ENCODE measurements around the gene GON4L. TPM values are rescaled to one million over a fixed set of nuclear protein-coding genes. Genes with fewer than 3 reads are reported as not detected.
"Not testable (repeated sequence)": the region's sequence is repeated elsewhere in the genome, so short reads cannot be mapped to it uniquely, and the experiment has no call there.

The GON4L gene
- total RNA-seq, 1 experiment from 2014 or later, result 15.1 TPM

DNA sequence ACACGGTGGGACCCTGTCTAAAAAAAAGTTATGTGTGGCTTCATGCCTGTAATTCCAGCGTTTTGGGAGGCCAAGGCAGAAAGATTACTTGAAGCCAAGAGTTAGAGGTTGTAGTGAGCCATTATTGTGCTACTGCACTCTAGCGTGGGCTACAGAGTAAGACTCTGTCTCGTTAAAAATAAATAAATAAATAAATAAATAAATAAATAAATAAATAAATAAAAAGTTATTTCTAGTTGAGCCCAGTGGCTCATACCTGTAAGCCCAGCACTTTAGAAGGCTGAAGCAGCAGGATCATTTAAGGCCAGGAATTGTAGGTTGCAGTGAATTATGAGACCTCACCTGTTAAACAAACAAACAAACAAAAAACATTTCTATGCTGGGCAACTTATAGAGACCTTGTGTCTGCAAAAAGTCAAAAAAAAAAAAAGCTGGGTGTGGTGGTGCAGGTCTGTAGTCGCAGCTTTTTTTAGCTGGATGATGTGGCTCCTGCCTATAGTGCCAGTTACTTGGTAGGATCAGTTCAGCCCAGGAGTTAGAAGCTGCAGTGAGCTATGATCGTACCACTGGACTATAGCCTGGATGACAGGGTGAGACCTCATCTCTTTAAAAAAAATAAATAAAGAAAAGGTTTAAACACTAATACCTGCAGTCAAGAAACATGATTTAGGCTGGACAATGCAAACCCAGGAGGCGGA is 25.6 kb downstream of the GON4L start:
- no peak for DNase-seq (ENCODE audit: low read depth)

DNA sequence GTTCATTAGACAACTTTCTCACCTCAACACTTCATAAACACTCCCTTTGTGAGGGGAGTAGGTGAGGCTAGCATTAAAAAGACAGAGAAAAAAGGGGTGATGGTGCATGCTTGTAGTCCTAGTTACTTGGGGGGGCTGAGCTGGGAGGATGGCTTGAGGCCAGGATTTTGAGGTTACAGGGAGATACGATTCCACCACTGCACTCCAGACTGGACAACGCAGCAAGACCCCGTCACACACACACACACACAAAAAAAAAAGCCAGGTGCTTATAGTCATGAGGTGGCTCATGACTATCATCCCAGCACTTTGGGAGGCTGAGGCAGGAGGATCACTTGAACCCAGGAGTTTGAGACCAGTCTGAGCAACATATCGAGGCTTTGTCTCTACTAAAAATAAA is 29.6 kb downstream of the GON4L start:
- DNase-seq (ENCODE audit: low read depth), result no peak

DNA sequence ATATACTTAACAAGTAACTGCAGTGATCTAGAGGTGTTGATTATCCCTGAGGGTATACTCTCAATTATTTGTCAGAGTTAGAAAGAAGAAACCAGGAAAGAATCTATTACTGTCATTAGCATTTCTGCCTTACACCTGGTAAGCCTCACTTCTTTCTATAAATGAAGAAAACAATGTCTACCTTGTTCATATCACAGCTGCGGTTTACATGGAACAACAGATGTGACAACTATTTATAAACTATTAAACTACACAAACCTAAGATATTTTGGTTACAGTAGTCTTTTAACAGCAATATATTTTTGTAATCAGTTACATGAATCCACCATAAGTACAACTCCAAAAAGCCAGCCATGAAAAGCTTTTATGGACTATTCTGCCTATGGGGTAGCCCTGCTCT is 40.7 kb downstream of the GON4L start:
- no peak for DNase-seq (ENCODE audit: low read depth)

DNA sequence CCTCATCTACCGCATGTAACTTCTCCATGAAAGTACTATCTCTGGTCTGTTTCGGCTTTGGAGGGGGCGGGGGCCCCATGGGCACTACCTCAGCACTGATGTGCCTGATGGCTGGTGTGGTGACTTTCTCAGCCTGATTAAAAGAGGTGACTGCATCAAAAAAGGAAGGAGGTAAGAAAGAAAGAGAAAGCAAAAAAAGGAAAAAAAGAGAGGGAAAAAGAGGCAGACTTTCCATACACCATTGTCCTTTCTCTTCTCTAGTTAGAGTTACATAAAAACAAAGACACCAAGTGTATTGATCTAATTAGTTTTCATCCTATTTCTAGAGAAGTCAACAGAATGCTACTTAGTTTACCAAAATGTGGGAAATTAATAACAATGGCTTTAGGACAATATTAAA is 43.3 kb downstream of the GON4L start:
- DNase-seq (ENCODE audit: low read depth), result no peak

DNA sequence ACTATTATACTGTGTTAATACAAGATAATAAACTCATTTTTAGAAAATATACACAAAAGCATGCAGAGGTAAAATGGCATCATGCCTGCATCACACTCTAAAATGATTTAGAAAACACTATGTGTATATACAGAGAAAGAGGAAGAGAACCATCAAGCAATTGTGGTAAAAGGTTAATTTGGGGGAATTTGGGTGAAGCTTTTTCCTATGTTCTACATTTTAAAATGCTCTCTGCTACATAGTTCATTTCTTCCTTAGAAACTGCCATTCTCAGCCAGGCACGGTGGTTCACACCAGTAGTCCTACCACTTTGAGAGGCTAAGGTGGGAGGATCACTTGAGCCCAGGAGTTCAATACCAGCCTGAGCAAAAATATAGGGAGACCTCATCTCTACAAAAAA is 44.1 kb downstream of the GON4L start:
- no peak for DNase-seq (ENCODE audit: low read depth)

DNA sequence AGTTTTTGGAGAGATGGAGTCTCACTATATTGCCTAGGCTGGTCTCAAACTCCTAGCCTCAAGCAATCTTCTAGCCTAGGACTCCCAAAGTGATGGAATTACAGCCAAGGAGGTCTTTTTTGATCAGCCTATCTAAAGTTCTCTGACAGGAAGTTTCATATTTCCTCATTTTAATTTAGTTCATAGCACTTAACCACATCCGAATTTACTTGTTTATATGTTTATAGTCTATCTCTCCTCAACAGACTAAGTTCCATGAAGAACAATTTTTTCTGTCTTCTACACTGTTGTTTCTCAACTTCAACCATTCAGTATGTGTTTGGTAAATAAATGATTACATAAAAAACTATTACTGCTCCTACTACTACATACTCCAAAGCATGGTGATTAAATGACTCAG is 47.9 kb downstream of the GON4L start:
- no peak for DNase-seq (ENCODE audit: low read depth)

DNA sequence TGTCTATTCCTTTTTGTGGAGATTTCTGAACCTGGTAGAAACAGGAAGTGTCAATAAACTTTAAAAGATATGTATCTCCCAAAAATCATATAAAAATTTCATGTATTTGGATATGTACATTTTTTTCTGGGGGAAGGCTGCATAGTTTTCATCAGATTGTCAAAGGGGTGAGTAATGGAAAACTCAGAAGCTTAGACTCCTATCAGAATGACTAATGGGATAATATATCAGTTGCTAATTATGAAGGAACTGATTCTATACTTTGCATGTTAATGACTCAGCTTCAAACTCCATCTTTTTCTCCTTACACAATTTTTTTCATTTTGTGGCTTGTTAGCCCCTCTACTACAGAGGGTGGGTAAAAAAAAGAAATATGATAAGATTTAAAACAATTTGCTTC is 55.9 kb downstream of the GON4L start:
- peak; percentile 1 for DNase-seq (ENCODE audit: low read depth)

DNA sequence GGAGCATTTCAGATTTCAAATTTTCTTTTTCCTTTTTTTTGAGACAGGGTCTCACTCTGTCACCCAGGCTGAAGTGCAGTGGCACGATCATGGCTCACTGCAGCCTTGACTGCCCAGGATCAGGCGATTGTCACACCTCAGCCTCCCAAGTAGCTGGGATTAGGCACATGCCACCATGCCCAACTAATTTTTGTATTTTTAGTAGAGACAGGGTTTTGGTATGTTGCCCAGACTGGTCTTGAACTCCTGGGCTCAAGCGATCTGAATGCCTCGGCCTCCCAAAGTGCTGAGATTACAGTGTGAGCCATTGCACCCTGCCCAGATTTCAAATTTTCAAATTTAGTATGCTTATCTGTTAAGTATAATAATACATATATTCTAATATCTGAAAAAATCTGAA is 61.4 kb downstream of the GON4L start:
- DNase-seq (ENCODE audit: low read depth), result not testable (repeated sequence)

DNA sequence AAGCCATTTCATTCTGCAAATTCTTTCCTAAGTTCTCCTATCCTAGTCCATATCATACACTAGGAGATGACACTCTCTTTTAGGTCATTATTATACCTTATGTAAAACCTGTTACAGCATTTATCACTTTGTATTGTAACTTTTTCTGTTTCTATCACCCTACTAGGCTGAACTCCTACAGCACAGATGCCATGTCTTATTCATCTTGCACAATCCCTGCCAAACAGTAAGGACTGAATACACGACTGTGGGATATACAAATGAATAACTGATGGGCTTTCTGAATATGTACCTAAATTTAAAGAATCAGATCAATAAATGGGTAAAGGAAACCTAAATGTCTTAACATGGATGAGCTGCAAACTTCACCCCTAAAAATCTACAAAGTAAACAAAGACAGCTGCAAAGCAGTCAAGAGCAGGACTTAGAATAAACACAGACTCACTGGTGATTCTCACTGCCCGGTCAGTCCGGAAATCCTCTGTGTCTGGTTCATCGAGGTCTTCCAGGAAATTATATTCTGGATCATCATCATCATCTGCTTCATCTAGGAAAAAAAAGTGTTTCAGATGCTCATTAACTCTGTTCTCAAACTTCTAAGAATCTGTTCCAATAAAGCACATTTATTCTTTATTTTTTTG is 62.3 kb downstream of the GON4L start:
- no peak for DNase-seq (ENCODE audit: low read depth)

DNA sequence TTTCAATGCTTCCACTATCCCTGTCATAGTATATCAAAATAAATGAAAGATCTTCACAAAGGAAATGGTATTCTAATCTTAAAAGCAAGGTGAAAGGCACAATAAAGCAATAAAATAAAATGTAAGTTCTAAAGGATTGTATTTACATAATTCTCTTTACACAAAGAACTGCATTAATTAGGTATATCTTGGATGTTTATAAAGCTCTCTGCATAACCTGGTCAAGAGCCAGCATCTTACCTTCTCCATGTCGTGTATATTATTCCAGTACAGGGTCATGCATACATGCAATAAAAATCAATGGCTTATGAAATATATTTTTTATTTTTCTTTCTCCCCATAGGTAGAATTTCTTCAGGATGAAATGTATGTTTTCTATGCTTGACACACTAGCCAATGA is 63.8 kb downstream of the GON4L start:
- no peak for DNase-seq (ENCODE audit: low read depth)

DNA sequence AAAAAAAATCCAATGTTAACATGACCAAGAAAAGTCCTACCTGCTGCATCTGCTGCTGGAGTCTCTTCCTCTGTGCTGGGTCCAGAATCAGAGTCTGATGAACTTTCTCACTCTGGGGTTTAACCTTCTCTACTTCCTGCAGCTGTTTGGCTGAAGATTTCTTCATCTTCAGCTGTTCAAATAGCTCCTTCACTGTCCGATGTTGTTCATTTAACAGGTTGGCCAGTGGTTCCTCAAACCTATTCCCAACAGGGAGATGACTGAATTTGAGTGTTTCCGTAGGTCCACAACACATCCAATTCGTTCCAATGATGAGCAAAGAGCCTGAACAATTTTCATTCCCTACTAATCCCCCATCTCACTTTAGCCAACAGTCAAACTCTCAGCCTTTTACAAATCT is 79.4 kb downstream of the GON4L start:
- no peak for DNase-seq (ENCODE audit: low read depth)

DNA sequence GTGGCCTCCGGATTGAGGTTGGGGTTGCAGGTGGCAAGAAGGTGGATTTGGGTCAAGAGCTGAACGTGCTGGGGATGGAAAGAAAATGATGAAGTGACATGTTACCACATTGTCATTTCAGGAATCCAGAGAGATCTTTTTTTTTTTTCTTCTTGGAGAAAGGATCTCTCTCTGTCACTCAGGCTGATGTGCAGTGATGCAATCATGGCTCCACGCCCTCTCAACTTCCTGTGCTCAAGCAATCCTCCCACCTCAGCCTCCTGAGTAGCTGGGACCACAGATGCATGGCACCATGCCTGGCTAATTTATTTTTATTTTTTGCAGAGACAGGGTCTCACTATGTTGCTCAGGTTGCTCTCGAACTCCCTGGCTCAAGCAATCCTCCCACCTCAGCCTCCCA is 80.6 kb downstream of the GON4L start:
- DNase-seq (ENCODE audit: low read depth), result peak; percentile 10

DNA sequence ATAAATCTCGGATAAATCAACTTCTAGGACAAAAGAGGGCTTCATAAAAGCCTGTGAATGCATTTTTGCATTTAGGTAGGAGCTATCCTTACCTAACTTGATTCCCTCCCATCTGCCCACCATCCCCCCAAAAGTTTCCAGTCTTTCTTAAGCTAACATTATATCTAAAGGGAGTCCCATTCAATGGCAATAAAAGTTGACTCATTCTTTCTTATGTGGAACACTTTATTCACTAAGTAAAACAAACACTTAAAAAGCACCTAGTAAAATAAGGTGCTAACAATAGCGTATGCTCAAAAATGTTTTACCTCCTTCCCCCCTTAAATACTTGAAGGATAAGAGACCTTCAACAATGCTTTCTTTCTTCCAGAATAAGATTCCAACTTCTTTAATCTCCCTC is 83.8 kb downstream of the GON4L start:
- no peak for DNase-seq (ENCODE audit: low read depth)

DNA sequence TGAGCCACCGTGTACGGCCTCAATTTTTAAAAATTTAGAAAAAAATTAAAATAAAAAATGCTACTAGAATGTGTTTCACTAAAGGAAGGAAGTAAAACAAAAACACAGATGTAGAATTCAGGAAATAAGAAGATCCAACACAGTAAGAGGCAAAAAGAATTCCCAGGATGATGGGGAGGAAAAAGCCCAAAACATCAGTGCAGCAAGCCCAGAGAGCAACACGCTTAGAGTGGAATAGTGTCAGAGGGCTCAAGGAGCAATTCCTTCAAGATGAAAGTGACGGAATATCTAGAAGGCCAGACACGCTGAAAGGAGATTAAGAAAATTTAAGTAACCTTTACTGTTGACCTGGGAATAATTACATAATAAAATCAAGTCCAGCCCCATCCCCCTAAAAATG is 87.8 kb downstream of the GON4L start:
- DNase-seq (ENCODE audit: low read depth), result no peak

DNA sequence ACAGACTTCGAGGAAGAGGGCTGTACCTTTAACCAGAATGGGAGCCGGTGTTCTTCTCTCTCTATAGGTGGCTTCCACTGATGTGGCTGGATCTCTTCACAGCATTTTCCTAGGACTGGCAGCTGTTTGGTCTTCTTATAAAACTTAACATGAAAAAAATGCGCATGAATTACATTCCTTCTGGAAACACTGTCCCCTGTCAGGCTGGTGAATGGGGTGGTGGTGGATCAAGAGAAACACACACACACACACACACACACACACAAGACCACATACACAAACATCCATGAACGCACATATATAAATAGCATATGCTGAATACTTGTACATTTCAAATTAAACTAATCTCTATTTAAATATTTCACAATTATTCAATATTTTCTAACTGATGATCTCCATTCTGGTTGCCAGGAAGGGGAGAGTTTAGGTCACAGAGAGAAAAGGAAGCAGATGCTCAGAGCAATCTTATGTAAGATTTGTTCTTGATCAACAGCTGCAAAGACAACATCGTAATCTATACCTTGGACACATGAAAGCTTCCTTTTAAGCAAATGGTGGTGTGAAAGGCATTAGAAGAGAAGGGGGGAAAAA is 89.5 kb downstream of the GON4L start:
- DNase-seq (ENCODE audit: low read depth), result not testable (repeated sequence)

DNA sequence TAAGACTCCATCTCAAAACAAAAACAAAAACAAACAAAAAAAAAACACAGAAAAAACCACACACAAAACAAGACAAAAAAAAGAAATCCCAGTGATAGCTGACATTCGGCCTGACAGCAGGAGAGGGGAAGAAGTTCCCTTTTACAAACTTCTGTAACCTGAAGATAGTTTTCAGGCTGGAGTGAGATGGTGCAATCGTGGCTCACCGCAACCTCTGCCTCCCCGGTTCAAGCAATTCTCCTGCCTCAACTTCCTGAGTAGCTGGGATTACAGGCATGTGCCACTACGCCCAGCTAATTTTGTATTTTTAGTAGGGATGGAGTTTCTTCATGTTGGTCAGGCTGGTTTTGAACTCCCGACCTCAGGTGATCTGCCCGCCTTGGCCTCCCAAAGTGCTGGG is 93.0 kb downstream of the GON4L start:
- not testable (repeated sequence) for DNase-seq (ENCODE audit: low read depth)

DNA sequence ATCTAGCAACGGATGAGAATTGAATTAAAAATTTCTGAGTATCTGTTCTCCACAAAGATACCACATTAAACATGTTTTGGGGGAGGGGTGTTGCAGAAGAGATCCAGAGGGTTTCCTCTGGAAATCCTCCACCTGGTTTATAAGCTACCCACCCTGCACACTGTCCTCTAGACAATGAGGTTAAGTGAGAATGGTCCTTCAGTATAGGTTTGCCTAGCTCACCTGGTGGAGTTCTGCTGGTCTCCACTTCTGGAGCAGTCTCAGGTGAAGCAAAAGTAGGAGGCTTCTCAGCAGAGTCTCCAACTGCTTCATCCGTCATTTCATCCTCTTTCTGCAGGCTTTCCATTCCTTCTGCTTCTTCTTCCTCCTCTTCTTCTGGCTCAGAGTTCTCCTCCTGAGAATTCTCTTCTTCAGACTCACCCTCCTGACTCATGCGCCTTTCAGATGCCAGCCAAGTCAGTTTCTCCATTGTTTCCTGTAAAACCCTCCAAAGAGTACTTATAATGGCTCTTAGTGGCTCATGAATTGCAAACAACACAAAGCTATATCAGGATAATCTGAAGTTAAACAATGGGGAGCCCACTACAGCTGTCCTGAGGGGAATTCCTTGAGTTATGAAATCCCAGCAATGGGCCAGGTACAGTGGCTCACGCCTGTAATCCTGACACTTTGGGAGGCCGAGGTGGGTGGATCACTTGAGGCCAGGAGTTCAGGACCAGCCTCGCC is 93.8 kb downstream of the GON4L start:
- peak; percentile 85 for DNase-seq (ENCODE audit: low read depth)

DNA sequence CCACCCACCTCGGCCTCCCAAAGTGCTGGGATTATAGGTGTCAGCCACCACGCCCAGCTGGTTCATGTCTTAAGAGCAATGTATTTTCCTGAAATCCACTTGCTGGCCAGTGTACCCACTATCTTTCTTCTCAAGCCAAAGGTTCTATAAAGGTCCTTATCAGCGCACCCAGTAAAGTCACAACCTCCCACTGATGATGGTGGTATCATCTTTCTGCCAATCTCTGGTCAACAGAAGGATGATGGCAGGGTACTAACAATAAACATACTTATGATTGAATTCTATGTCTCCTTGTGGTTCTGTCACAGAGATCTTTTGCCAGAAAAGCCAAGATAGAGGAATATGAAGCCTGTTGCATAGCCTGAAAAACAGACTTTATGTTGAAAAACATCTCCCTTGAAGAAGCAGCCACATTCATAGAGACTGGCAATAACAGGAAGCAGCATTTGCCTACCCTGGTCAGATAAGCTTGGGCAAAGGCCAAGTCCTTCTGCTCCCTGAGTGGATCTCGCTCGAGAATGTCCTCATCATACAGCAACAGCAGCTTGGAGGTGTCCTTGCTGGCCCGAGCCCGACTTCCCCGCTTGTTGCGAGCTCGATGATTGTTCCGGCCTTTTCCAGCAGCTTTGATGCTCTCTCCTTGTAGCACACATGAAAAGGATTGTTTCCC is 95.1 kb downstream of the GON4L start:
- DNase-seq (ENCODE audit: low read depth), result no peak

DNA sequence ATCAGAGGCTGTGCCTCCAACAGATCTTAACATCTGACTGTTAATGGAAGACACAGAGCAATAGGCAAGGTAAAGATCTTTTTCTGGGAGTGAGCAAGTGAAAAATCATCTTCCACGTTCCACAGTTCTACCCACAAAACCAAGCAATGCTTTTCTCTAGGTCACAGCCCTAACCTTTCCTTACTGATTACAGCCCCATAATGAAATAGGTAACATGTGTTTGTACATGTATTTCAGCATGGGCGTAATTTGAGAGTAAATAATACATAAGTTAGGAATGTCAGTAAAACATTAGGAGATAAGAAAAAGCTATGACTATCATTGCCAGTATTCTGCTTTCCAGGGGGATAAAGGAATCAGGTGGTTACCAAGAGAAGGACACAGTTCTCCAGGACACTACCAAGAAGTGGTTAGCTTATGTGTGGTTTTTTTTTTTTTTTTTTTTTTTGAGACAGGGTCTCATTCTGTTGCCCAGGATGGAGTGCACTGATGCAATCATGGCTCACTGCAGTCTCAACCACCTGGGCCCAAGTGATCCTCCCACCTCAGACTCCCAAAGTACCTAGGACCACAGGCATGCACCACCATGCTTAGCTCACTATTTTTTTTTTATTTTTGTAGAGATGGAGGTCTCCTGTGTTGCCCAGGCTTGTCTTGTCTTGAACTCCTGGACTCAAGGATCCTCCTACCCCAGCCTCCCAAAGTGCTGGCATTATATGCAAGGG is 96.1 kb downstream of the GON4L start:
- no peak for DNase-seq (ENCODE audit: low read depth)

DNA sequence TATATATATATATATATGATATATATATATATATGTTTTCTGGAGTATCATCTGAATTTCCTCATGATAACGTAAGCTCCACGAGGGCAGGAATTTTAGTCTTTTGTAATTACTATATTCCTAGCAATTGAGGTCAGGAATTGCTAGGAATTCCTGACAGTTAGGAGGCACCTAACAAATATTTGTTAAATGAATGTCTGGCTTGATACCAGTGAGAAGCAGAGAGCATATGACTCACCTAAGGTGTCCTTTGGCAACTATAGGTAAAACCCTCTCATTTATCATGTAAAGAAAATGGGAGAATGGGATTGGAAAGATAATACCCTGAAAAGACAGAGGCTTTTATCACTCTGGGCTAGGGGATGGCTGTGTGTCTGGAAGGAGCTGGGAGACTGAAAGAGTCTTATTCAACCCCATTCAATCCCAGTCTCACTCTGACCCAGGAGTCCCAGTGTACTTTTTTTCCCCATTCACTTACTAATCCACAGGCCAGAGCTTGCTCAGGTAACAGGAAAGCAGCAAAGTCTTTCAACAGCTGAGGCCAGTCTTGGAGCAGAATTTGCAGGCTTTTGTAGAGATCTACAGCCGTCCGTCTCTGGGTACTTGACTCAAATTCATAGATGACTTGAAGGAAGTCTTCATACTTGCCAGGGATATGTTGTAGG is 96.9 kb downstream of the GON4L start:
- DNase-seq (ENCODE audit: low read depth), result no peak

DNA sequence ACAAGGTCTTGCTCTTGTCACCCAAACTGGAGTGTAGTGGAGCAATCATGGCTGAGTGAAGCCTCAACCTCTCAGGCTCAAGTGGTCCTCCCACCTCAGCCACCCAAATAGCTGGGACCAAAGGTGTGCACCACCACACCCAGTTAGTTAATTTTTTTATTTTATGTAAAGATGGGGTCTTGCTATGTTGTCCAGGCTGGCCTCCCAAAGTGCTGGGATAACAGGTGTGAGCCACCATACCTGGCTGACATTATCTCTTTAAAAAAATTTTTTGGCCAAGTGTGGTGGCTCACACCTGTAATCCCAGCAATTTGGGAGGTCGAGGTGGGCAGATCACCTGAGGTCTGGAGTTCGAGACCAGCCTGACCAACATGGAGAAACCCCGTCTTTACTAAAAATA is 98.0 kb downstream of the GON4L start:
- DNase-seq (ENCODE audit: low read depth), result not testable (repeated sequence)

Data from RPMI7951 (cell line).